ENCODE measurements around the gene GUCA1A. TPM values are rescaled to one million over a fixed set of nuclear protein-coding genes. Genes with fewer than 3 reads are reported as not detected.

The GUCA1A gene
- polyA plus RNA-seq: 0.49 TPM
- long read RNA-seq, donor 1: 0 reads
- long read RNA-seq, donor 2: 0 reads
- long read RNA-seq, donor 3: 0 reads
- long read RNA-seq, donor 4: 0 reads
- long read RNA-seq, donor 5: 0 reads
- long read RNA-seq, donor 6: 0 reads
- long read RNA-seq, donor 7: 0 reads
- long read RNA-seq, donor 8: 0 reads
- long read RNA-seq, donor 9: 0 reads
- long read RNA-seq, donor 10: 0 reads
- long read RNA-seq, donor 11: 0 reads

DNA sequence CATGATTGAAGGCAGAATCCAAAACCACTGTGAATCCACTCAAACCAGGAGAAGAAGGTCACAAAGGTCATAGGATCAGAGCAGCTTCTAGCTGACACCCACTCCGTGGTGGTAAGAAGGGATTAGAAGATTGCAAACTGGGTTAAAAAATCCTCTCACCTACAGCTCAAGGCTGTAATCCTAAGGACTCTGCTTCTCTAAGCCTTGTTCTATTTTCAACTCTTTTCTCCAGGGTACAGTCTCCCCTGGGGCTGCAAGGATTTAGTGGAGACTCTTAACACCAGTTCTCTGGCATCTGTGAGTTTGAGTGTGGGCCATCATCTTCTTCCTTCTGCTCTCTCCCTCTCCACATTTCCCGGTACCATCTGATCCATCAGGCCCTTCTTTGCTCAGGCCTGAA is at the start of gene GUCA1A:
Gene GUCA1A, plus strand, starts transcription at position 264 of the 400 bp plus-strand sequence. CDS start 250 bp downstream, outside the sequence.
- no peak for DNase-seq
- no peak within 1 kb of the TSS for H3K4me3 ChIP-seq (ENCODE audit: low read length)
- no peaks in the 10 kb centered on the region for H3K36me3 ChIP-seq (ENCODE audit: control insufficient read depth, insufficient read depth, low read length)
- no peaks in the 10 kb centered on the region for H3K9me3 ChIP-seq (ENCODE audit: control insufficient read depth, low read depth, low read length)
- peaks cover 5% of the 10 kb centered on the region for H3K4me1 ChIP-seq (ENCODE audit: control insufficient read depth, insufficient read depth, low read length)
- H3K27me3 ChIP-seq (ENCODE audit: control insufficient read depth, insufficient read depth, low read length): no peaks in the 10 kb centered on the region
- WGBS (ENCODE audit: insufficient coverage, low lambda C conversion rate): no CpG with 5 or more reads among the region's 2 CpGs
- no peak within 1 kb of the TSS for H3K27ac ChIP-seq (ENCODE audit: low read length)

DNA sequence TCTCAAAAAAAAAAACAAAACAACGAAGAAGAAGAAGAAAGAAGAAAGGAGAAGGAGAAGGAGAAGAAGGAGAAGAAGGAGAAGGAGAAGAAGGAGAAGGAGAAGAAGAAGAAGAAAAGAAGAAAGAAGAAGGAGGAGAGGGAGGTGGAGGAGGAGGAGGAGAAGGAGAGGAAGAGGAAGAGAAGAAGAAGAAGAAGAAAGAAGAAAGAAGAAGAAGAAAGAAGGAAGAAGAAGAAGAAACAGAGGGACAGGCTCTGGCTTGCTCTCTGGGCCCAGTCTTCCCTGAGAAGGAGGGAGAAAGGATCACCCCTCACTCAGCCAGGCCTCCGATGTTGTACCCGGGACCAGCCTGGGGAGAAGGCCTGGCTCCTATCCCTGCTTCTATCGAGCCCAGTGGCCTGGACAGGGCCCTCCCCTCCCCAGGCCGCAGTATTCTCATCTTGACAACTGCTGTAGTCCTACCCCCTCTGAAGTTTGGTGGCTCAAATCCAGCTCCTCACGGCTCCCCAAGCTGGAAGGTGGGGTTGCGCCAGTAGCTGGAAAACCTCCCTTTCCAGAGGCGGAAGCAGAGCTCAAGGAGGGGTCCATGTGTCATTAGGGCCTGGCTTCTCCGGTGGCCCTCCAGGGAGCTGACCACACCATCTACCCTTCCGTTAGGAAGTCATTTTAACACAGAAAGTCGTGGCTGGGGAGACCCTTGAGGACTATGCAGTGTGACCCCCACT is 49.6 kb upstream of the GUCA1A start:
- H3K27ac ChIP-seq (ENCODE audit: low read length): peak overlapping the region; percentile 37
- H3K4me3 ChIP-seq (ENCODE audit: low read length): no peak overlapping the region
- DNase-seq: no peak
- peaks cover 37% of the 10 kb centered on the region for H3K4me1 ChIP-seq (ENCODE audit: control insufficient read depth, insufficient read depth, low read length)
- 93% methylated on average over 1 of the region's 11 CpGs for WGBS (ENCODE audit: insufficient coverage, low lambda C conversion rate)
- no peaks in the 10 kb centered on the region for H3K27me3 ChIP-seq (ENCODE audit: control insufficient read depth, insufficient read depth, low read length)
- H3K9me3 ChIP-seq (ENCODE audit: control insufficient read depth, low read depth, low read length): no peaks in the 10 kb centered on the region
- peaks cover 57% of the 10 kb centered on the region for H3K36me3 ChIP-seq (ENCODE audit: control insufficient read depth, insufficient read depth, low read length)

DNA sequence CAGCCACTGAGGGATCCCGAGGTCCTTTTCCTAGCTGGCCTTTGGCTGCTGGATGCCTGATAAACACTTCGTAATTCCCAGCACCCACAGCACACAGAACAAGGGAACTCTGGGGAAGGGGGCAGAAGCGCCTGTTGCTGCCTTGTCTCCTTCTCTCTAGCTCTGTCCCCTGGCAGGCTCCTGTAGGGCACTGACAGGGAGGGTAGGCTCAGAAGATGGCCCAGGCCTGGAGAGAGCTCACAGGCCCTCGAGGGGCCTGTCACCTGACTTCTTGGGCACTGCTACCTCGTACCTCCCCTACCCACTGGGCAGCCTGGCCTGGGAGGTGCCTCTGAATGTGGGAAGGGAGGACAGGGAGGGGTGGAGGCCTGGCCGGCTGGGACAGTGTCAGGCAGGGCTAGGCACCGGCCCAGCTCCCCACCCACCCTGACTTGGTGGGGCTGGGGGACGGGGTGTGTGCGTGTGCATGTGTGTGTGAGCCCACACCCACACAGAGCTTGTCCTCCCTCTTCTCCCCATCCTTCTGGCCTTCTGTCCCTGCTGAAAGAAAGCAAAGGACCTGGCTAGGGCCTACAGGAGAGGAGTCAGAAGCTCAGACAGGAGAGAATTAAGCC is 48.8 kb upstream of the GUCA1A start:
- Histone ChIP-seq H3K9me3 (ENCODE audit: control insufficient read depth, low read depth, low read length) (no peaks in the 10 kb centered on the region), H3K4me3 (ENCODE audit: low read length) (no peak overlapping the region), H3K27me3 (ENCODE audit: control insufficient read depth, insufficient read depth, low read length) (no peaks in the 10 kb centered on the region), H3K36me3 (ENCODE audit: control insufficient read depth, insufficient read depth, low read length) (peaks cover 63% of the 10 kb centered on the region), H3K27ac (ENCODE audit: low read length) (no peak overlapping the region), H3K4me1 (ENCODE audit: control insufficient read depth, insufficient read depth, low read length) (peaks cover 31% of the 10 kb centered on the region)
- no peak for DNase-seq
- no CpG with 5 or more reads among the region's 9 CpGs for WGBS (ENCODE audit: insufficient coverage, low lambda C conversion rate)

DNA sequence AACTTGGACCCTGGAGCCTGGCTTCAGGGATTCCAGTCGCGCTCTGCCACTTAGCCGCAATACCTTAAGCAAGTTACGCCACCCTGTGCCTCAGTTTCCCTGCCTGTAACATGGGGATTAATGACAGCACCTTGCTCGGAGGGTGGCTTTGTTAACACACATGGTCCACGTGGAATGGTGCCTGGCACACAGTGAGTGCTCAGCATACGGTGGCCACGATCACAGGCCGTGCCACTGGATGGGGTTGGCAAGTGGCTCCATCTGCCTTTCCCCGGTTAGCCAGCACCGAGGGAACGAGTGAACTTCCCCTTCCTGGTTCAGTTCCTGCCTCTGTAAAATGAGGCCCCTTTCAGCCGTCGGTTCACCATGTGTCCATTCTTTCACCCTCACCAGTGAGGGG is 47.9 kb upstream of the GUCA1A start:
- peaks cover 68% of the 10 kb centered on the region for H3K36me3 ChIP-seq (ENCODE audit: control insufficient read depth, insufficient read depth, low read length)
- H3K9me3 ChIP-seq (ENCODE audit: control insufficient read depth, low read depth, low read length): no peaks in the 10 kb centered on the region
- no peaks in the 10 kb centered on the region for H3K27me3 ChIP-seq (ENCODE audit: control insufficient read depth, insufficient read depth, low read length)
- no peak overlapping the region for H3K27ac ChIP-seq (ENCODE audit: low read length)
- WGBS (ENCODE audit: insufficient coverage, low lambda C conversion rate): no CpG with 5 or more reads among the region's 14 CpGs
- peaks cover 27% of the 10 kb centered on the region for H3K4me1 ChIP-seq (ENCODE audit: control insufficient read depth, insufficient read depth, low read length)
- no peak overlapping the region for H3K4me3 ChIP-seq (ENCODE audit: low read length)
- no peak for DNase-seq

DNA sequence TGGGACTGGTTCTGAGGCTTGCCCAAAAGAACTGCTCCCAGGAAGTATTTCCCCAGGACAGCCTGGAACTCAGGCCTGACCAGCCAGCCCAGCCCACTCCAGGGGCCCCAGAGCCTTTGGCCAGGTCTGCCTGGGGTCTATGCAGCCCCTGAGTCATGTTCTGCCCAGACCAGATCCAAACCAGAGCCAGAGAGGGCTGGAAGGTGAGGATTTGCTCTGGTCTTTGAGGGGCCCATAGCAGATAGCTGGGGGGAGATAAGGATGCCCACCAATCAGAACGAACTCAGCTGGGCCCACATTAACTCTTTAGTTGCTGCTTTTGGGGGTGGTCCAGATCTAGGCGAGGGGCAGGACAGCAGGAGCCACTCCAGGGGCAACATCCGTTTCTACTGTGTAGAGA is 47.5 kb upstream of the GUCA1A start:
- DNase-seq: no peak
- H3K4me1 ChIP-seq (ENCODE audit: control insufficient read depth, insufficient read depth, low read length): peaks cover 27% of the 10 kb centered on the region
- WGBS (ENCODE audit: insufficient coverage, low lambda C conversion rate): no CpG with 5 or more reads among the region's 3 CpGs
- H3K27me3 ChIP-seq (ENCODE audit: control insufficient read depth, insufficient read depth, low read length): no peaks in the 10 kb centered on the region
- H3K27ac ChIP-seq (ENCODE audit: low read length): no peak overlapping the region
- peaks cover 68% of the 10 kb centered on the region for H3K36me3 ChIP-seq (ENCODE audit: control insufficient read depth, insufficient read depth, low read length)
- H3K4me3 ChIP-seq (ENCODE audit: low read length): no peak overlapping the region
- H3K9me3 ChIP-seq (ENCODE audit: control insufficient read depth, low read depth, low read length): no peaks in the 10 kb centered on the region

DNA sequence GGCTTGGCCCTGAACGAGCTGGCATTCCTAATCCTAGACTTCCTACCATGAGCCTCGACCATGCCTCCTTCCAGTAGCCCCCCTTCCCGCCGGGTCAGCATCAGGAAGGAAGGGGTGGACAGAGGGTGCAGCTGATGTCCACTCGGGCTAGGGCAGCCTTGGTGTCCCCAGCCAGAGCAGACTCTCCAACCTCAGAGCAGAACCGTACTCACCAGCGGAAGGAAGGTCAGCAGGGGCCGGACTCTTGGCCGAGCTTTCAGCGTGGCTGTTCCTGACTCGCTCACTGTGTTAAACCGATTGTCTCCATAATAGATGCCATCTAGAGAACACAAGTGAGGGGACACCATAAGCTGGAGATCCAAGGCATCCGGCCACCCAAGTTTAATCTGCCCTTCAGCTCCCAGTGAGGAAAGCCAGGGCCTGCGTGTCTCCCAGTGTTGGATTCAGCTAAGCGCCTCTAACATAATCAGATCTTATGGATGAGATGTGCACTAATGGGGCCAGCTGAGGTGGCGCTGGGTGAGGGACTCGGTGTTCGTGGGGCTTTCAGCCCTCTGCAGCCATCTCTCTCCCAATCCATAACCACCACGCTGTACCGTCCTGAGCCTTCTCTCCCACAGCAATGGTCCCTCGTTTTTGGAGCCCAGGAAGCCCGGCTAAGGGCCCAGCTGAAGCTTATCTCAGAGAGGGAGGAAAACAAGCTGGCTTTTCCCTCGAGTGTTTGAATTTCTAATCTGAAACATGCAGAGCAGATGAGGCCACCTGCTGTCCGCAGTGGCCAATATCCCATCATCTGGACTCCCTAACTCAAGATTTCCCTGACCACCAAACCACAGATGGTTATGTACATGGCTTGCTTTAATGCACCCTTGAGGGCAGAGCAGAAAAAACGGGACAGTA is 44.5 kb upstream of the GUCA1A start:
- H3K4me3 ChIP-seq (ENCODE audit: low read length): no peak overlapping the region
- H3K4me1 ChIP-seq (ENCODE audit: control insufficient read depth, insufficient read depth, low read length): peaks cover 10% of the 10 kb centered on the region
- DNase-seq: no peak
- WGBS (ENCODE audit: insufficient coverage, low lambda C conversion rate): no CpG with 5 or more reads among the region's 25 CpGs
- H3K9me3 ChIP-seq (ENCODE audit: control insufficient read depth, low read depth, low read length): no peaks in the 10 kb centered on the region
- peaks cover 65% of the 10 kb centered on the region for H3K36me3 ChIP-seq (ENCODE audit: control insufficient read depth, insufficient read depth, low read length)
- no peaks in the 10 kb centered on the region for H3K27me3 ChIP-seq (ENCODE audit: control insufficient read depth, insufficient read depth, low read length)
- H3K27ac ChIP-seq (ENCODE audit: low read length): no peak overlapping the region

DNA sequence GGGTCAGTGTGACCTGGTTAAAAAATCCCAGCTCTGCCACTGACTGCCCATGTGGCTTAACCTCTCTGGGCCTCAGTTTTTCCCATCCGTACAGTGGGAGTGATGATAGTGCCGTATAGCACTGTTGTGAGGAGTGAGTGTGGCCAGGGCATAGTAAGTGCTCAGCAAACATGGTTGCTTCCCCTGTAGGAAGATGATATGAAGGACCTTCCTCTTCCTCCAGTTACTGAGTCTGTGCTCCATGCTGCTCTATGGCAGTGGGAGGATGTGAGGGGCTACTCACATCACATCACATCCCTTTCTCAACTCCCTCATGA is 43.8 kb upstream of the GUCA1A start:
- Histone ChIP-seq H3K9me3 (ENCODE audit: control insufficient read depth, low read depth, low read length) (no peaks in the 10 kb centered on the region), H3K4me3 (ENCODE audit: low read length) (no peak overlapping the region), H3K4me1 (ENCODE audit: control insufficient read depth, insufficient read depth, low read length) (peaks cover 13% of the 10 kb centered on the region), H3K27ac (ENCODE audit: low read length) (no peak overlapping the region), H3K36me3 (ENCODE audit: control insufficient read depth, insufficient read depth, low read length) (peaks cover 63% of the 10 kb centered on the region), H3K27me3 (ENCODE audit: control insufficient read depth, insufficient read depth, low read length) (no peaks in the 10 kb centered on the region)
- no CpG with 5 or more reads among the region's 2 CpGs for WGBS (ENCODE audit: insufficient coverage, low lambda C conversion rate)
- DNase-seq: no peak

DNA sequence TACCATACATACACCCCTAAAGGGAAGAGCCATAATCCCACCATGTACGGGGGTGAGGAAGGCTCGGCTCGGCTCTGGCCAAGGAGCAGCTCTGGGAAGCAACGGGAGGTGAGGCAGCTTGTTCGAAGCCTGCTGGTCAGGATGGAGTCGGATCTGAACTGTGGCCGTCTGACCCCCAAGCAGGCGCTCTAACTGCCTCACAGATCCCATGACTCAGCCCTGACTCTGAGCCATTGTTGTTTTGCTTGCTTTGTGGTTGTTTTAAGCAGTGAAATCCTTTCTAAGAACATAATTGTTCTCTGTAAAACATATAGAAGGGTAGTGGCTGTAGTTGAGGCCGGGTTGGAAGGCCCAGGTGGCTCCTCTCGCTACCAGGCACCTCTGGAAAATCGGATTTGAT is 41.6 kb upstream of the GUCA1A start:
- Histone ChIP-seq H3K27ac (ENCODE audit: low read length) (peak overlapping the region; percentile 1), H3K27me3 (ENCODE audit: control insufficient read depth, insufficient read depth, low read length) (no peaks in the 10 kb centered on the region), H3K36me3 (ENCODE audit: control insufficient read depth, insufficient read depth, low read length) (peaks cover 54% of the 10 kb centered on the region), H3K4me3 (ENCODE audit: low read length) (no peak overlapping the region), H3K9me3 (ENCODE audit: control insufficient read depth, low read depth, low read length) (no peaks in the 10 kb centered on the region), H3K4me1 (ENCODE audit: control insufficient read depth, insufficient read depth, low read length) (peaks cover 22% of the 10 kb centered on the region)
- 100% methylated on average over 2 of the region's 11 CpGs for WGBS (ENCODE audit: insufficient coverage, low lambda C conversion rate)
- no peak for DNase-seq

DNA sequence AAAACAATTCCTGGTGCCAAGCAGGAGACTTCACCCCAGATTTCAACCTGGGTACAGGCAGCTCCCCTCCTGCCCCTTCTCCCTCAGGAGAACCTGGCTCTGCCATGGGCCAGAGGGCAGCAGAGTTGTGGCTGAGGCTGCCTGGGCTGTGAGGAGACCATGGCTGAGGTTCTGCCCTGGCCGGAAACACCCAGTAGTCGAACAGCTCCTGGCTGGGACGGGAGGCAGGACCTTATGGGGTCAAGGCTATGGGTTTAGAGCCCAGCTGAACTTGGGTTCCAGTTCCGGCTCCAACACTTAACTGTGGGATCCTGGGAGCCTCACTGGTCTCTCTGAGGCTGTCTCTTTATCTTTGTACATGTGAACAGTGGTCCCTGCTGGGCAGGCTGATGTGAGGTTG is 39.2 kb upstream of the GUCA1A start:
- Histone ChIP-seq H3K4me1 (ENCODE audit: control insufficient read depth, insufficient read depth, low read length) (peaks cover 44% of the 10 kb centered on the region), H3K4me3 (ENCODE audit: low read length) (no peak overlapping the region), H3K27ac (ENCODE audit: low read length) (peak overlapping the region; percentile 16), H3K9me3 (ENCODE audit: control insufficient read depth, low read depth, low read length) (no peaks in the 10 kb centered on the region), H3K27me3 (ENCODE audit: control insufficient read depth, insufficient read depth, low read length) (no peaks in the 10 kb centered on the region), H3K36me3 (ENCODE audit: control insufficient read depth, insufficient read depth, low read length) (peaks cover 35% of the 10 kb centered on the region)
- WGBS (ENCODE audit: insufficient coverage, low lambda C conversion rate): no CpG with 5 or more reads among the region's 4 CpGs
- no peak for DNase-seq

DNA sequence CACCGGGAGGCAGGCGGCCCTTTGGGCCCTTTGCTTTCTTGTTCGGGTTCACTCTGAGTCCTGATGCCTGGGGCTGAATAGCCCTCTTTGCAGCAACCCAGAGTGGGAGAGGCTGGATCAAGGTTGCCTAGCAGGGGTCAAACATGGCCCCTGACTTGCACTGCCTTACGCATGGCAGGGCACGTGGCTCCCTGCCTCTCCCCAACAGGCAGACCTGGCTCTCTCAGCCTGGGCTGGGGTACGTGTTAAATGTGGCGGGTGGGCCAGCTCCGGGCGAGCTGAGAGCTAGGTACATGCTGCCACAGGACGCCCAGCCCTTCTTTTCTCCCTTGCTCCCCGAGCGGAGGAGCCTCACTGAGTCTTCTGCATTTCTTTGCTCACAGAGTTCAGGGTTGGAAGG is 38.0 kb upstream of the GUCA1A start:
- peak overlapping the region; percentile 31 for H3K27ac ChIP-seq (ENCODE audit: low read length)
- no peaks in the 10 kb centered on the region for H3K9me3 ChIP-seq (ENCODE audit: control insufficient read depth, low read depth, low read length)
- DNase-seq: no peak
- no peak overlapping the region for H3K4me3 ChIP-seq (ENCODE audit: low read length)
- no CpG with 5 or more reads among the region's 12 CpGs for WGBS (ENCODE audit: insufficient coverage, low lambda C conversion rate)
- peaks cover 29% of the 10 kb centered on the region for H3K36me3 ChIP-seq (ENCODE audit: control insufficient read depth, insufficient read depth, low read length)
- no peaks in the 10 kb centered on the region for H3K27me3 ChIP-seq (ENCODE audit: control insufficient read depth, insufficient read depth, low read length)
- peaks cover 57% of the 10 kb centered on the region for H3K4me1 ChIP-seq (ENCODE audit: control insufficient read depth, insufficient read depth, low read length)

Measured in large intestine (tissue), 12 donors.